Measurements from ENCODE around the gene GALNT13. TPM values are rescaled to one million over a fixed set of nuclear protein-coding genes. Genes with fewer than 3 reads are reported as not detected.

Gene GALNT13
- total and polyA plus RNA-seq, 3 donors from 2014 or later = 0.55 to 2.2 (median 0.92) TPM

DNA sequence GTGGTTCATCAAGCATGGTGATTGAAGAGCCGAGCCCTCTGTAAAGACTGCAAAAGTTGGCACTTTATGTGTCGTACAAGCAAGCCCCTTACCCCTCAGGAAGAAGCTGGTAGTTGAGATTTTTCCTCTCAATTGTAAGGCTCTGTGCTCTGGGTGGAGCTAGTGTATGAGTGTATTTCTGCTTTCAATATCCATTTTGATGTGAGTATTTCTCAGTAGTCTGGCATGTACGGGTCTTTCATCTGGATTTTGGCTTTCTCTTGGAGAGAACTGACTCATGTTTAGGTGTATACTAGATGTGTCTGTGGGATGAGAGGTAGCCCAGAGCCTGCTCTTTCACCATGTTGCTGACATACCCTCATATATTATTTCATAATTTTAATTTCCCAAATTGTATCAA lies 420.2 kb downstream of the GALNT13 start:
- TF ChIP-seq, protein P1, sequence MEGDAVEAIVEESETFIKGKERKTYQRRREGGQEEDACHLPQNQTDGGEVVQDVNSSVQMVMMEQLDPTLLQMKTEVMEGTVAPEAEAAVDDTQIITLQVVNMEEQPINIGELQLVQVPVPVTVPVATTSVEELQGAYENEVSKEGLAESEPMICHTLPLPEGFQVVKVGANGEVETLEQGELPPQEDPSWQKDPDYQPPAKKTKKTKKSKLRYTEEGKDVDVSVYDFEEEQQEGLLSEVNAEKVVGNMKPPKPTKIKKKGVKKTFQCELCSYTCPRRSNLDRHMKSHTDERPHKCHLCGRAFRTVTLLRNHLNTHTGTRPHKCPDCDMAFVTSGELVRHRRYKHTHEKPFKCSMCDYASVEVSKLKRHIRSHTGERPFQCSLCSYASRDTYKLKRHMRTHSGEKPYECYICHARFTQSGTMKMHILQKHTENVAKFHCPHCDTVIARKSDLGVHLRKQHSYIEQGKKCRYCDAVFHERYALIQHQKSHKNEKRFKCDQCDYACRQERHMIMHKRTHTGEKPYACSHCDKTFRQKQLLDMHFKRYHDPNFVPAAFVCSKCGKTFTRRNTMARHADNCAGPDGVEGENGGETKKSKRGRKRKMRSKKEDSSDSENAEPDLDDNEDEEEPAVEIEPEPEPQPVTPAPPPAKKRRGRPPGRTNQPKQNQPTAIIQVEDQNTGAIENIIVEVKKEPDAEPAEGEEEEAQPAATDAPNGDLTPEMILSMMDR (IDR thresholded peaks at IDR 0.05) = no peak
- no peak for TF ChIP-seq POLR2A (IDR thresholded peaks at IDR 0.05)
- Histone ChIP-seq H3K27ac (no peak overlapping the region), H3K4me1 (no peaks in the 10 kb centered on the region), H3K4me3 (peak overlapping the region in 1 of 2 donors; percentile 51), H3K36me3 (ENCODE audit: low read depth, missing control alignments) (no peaks in the 10 kb centered on the region), H3K27me3 (no peaks in the 10 kb centered on the region), H3K9me3 (no peaks in the 10 kb centered on the region)
- 67 to 74% methylated on average over 3 of the region's 3 CpGs for WGBS, 2 donors
- intact Hi-C loops (cut with DNase I; ENCODE audit: low total_unique reads) = no loop called here
- no peak for DNase-seq

DNA sequence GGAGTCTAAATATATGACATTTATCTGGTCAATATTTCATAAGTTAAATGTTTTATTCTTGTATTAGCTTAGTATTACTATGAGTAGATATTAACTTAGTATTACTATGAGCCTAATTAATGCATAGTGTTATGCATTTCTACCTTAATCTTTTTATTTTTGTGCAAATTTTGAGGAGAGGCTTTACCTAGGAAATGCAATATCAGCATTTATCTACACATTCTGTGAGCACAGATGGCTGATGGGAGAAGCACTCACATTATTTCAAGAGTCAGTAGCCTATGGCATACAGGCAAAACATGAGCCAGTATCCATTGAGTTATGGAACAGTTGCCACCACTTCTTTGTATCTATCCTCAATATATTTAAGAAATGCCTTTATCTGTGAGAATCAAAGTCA lies 422.1 kb downstream of the GALNT13 start:
- Histone ChIP-seq H3K36me3 (ENCODE audit: low read depth, missing control alignments) (no peaks in the 10 kb centered on the region), H3K4me3 (no peak overlapping the region), H3K27me3 (no peaks in the 10 kb centered on the region), H3K27ac (no peak overlapping the region), H3K4me1 (no peaks in the 10 kb centered on the region), H3K9me3 (no peaks in the 10 kb centered on the region)
- no peak for TF ChIP-seq POLR2A (IDR thresholded peaks at IDR 0.05)
- TF ChIP-seq, protein P1 (IDR thresholded peaks at IDR 0.05) = no peak
- intact Hi-C loops (cut with DNase I; ENCODE audit: low total_unique reads) = no loop called here
- no peak for DNase-seq

DNA sequence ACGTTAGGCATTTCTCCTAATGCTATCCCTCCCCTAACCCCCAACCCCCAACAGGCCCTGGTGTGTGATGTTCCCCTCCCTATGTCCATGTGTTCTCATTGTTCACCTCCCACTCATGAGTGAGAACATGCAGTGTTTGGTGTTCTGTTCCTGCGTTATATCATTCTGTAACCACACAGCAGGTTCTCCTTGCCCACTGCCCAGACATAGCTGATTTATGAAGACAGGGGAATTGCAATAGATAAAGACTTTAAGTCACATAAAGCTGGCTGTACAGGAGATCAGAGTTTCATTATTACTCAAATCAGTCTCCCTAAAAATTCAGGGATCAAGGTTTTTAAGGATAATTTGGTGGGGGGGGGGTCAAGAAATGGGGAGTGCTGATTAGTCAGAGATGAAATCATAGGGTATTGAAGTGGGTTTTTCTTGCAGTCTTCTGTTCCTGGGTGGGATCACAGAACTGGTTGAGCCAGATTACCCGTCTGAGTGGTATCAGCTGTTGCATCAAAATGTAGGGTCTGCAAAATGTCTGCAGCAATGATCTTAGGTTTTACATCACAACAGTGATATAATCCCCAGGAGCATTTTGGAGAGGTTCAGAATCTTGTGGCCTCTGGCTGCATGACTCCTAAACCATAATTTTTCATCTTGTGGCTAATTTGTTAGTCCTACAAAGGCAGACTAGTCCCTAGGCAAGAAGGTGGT lies 434.7 kb downstream of the GALNT13 start:
- H3K36me3 ChIP-seq (ENCODE audit: low read depth, missing control alignments) = no peaks in the 10 kb centered on the region
- WGBS, 2 donors = 49 to 82% methylated on average over 3 of the region's 3 CpGs
- H3K27me3 ChIP-seq = no peaks in the 10 kb centered on the region
- intact Hi-C loops (cut with DNase I; ENCODE audit: low total_unique reads) = no loop called here
- no peak for DNase-seq
- no peak overlapping the region for H3K4me3 ChIP-seq
- H3K4me1 ChIP-seq = no peaks in the 10 kb centered on the region
- H3K27ac ChIP-seq = no peak overlapping the region
- TF ChIP-seq, protein P1 (IDR thresholded peaks at IDR 0.05) = no peak
- TF ChIP-seq POLR2A (IDR thresholded peaks at IDR 0.05) = no peak
- H3K9me3 ChIP-seq = no peaks in the 10 kb centered on the region

DNA sequence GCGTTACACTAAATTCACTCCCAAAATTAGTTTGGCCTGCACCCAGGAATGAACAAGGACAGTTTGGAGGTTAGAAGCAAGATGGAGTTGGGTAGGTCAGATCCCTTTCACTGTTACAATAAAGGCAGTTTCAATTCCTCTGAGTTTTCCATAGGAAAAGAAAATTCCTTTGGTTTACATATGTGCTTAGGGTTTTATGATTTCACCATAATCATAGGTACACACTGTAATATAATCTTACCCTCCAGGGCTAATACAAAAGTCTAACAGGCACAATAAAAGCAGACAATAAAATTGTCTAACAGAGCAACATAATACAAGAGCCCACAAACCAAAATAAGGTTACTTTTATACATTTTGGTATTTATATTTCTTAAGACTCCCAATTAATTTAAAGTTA lies 435.3 kb downstream of the GALNT13 start:
- DNase-seq = no peak
- WGBS, 2 donors = 33 to 40% methylated on average over 1 of the region's 1 CpG
- no peak overlapping the region for H3K27ac ChIP-seq
- H3K27me3 ChIP-seq = no peaks in the 10 kb centered on the region
- H3K9me3 ChIP-seq = no peaks in the 10 kb centered on the region
- TF ChIP-seq POLR2A (IDR thresholded peaks at IDR 0.05) = no peak
- TF ChIP-seq, protein P1 (IDR thresholded peaks at IDR 0.05) = no peak
- no peak overlapping the region for H3K4me3 ChIP-seq
- no peaks in the 10 kb centered on the region for H3K36me3 ChIP-seq (ENCODE audit: low read depth, missing control alignments)
- intact Hi-C loops (cut with DNase I; ENCODE audit: low total_unique reads) = no loop called here
- no peaks in the 10 kb centered on the region for H3K4me1 ChIP-seq

DNA sequence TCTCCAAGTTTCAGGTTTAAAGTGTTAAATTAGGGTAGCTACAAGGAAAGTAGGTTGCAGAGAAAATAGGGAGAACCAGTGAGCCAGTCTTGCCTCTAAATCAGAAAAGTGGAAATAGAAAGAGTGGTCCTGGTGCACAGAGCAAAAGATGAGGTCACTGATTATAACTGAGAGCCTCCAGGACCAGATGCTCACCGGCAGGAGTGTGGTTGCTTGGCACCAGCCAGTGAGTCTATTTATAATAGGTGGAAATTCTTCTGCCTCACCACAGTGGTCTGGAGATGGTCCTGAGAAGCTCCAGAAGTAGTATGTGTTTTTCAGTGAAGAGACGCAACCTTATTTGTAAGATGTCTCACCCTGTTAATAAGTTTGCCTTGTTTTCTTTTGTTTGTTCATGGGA lies 452.9 kb downstream of the GALNT13 start:
- intact Hi-C loops (cut with DNase I; ENCODE audit: low total_unique reads) = no loop called here
- TF ChIP-seq, protein P1 (IDR thresholded peaks at IDR 0.05) = no peak
- no peak for TF ChIP-seq POLR2A (IDR thresholded peaks at IDR 0.05)
- Histone ChIP-seq H3K27ac (no peak overlapping the region), H3K9me3 (no peaks in the 10 kb centered on the region), H3K27me3 (no peaks in the 10 kb centered on the region), H3K4me1 (no peaks in the 10 kb centered on the region), H3K36me3 (ENCODE audit: low read depth, missing control alignments) (no peaks in the 10 kb centered on the region), H3K4me3 (no peak overlapping the region)
- 77 to 86% methylated on average over 2 of the region's 2 CpGs for WGBS, 2 donors
- DNase-seq = no peak

All from testis (tissue), 3 donors.